Mesenchymal stem cell (in vitro differentiated cells and primary cell): ENCODE results near the gene DPYD.

Experiments
- DNase-seq: peaks from one replicate; pipeline ENCODE4 v3.0.0-alpha.2; 2013
- H2AFZ ChIP-seq: one replicate; pipeline ENCODE4 v1.6.1; 2013; ENCODE audit warnings: low read depth, mild to moderate bottlenecking, control low read depth, inconsistent platforms, low read length, moderate library complexity
- H2AK5ac ChIP-seq: 2 replicates; pipeline ENCODE4 v1.6.1; 2013; ENCODE audit warnings: low read length, moderate library complexity, mild to moderate bottlenecking, inconsistent platforms; ENCODE audit not compliant: severe bottlenecking
- H2BK120ac ChIP-seq: one replicate; pipeline ENCODE4 v1.6.1; 2013; ENCODE audit warnings: low read depth, mild to moderate bottlenecking, inconsistent platforms, low read length, moderate library complexity
- H2BK12ac ChIP-seq, 2 experiments: one replicate each; pipeline ENCODE4 v1.6.1; 2013; ENCODE audit warnings: inconsistent platforms in 2 of 2, low read length in 2 of 2, mild to moderate bottlenecking in 2 of 2, moderate library complexity in 2 of 2, control low read depth in 1 of 2
- H2BK15ac ChIP-seq: one replicate; pipeline ENCODE4 v1.6.1; 2013; ENCODE audit warnings: mild to moderate bottlenecking, low read depth, inconsistent platforms; ENCODE audit not compliant: poor library complexity, severe bottlenecking
- H2BK5ac ChIP-seq: 2 replicates; pipeline ENCODE4 v1.6.1; 2013; ENCODE audit warnings: low read depth, mild to moderate bottlenecking, low read length, control low read depth, inconsistent platforms; ENCODE audit not compliant: poor library complexity, severe bottlenecking
- H3K14ac ChIP-seq, 2 experiments: one replicate each; pipeline ENCODE4 v1.6.1; 2013; ENCODE audit warnings: inconsistent platforms in 2 of 2, low read length in 2 of 2, control low read depth in 1 of 2, mild to moderate bottlenecking in 1 of 2, moderate library complexity in 1 of 2
- H3K18ac ChIP-seq, 2 experiments: one replicate each; pipeline ENCODE4 v1.6.1; 2013; ENCODE audit warnings: inconsistent platforms in 2 of 2, low read length in 2 of 2, control low read depth in 1 of 2, low read depth in 1 of 2, mild to moderate bottlenecking in 1 of 2
- H3K23ac ChIP-seq, 2 experiments: one replicate each; pipeline ENCODE4 v1.6.1; 2013; ENCODE audit warnings: inconsistent platforms in 2 of 2, low read length in 2 of 2, mild to moderate bottlenecking in 2 of 2, moderate library complexity in 2 of 2, control low read depth in 1 of 2
- H3K27ac ChIP-seq: 2 replicates; pipeline ENCODE4 v1.5.1; 2013; ENCODE audit warnings: mild to moderate bottlenecking, moderate library complexity, low read length, control low read depth, inconsistent platforms; ENCODE audit not compliant: poor library complexity, severe bottlenecking
- H3K27me3 ChIP-seq, 2 experiments: 2 replicates each; pipeline versions ENCODE4 v1.6.1 to v1.7.0; 2013; ENCODE audit warnings: low read length in 2 of 2, mild to moderate bottlenecking in 2 of 2, moderate library complexity in 2 of 2, control low read depth in 1 of 2, inconsistent platforms in 1 of 2; ENCODE audit not compliant: control insufficient read depth in 1 of 2, insufficient read depth in 1 of 2
- H3K36me3 ChIP-seq, 2 experiments: 2 replicates each; pipeline versions ENCODE4 v1.6.1 to v1.7.0; 2013; ENCODE audit warnings: low read length in 2 of 2, control low read depth in 1 of 2, inconsistent platforms in 1 of 2, low read depth in 1 of 2, mild to moderate bottlenecking in 1 of 2; ENCODE audit not compliant: insufficient read depth in 2 of 2, control insufficient read depth in 1 of 2
- H3K4ac ChIP-seq, 2 experiments: one replicate each; pipeline ENCODE4 v1.6.1; 2013; ENCODE audit warnings: inconsistent platforms in 2 of 2, low read length in 2 of 2, mild to moderate bottlenecking in 2 of 2, moderate library complexity in 2 of 2, control low read depth in 1 of 2, low read depth in 1 of 2
- H3K4me1 ChIP-seq: 2 replicates; pipeline ENCODE4 v1.6.1; 2013; ENCODE audit warnings: low read depth, low read length, control low read depth; ENCODE audit not compliant: control insufficient read depth, insufficient read depth
- H3K4me2 ChIP-seq: 2 replicates; pipeline ENCODE4 v1.6.1; 2013; ENCODE audit warnings: low read length, mild to moderate bottlenecking, inconsistent platforms; ENCODE audit not compliant: poor library complexity, severe bottlenecking
- H3K4me3 ChIP-seq, 2 experiments: 2 replicates each; pipeline versions ENCODE4 v1.5.1 to v1.7.0; 2013; ENCODE audit warnings: low read length in 2 of 2, mild to moderate bottlenecking in 2 of 2, control low read depth in 1 of 2, low read depth in 1 of 2; ENCODE audit not compliant: insufficient read depth in 1 of 2
- H3K79me1 ChIP-seq: replicated peaks from 2 replicates; pipeline ENCODE4 v1.6.1; 2013; ENCODE audit warnings: mild to moderate bottlenecking, control low read depth, low read length, inconsistent platforms; ENCODE audit not compliant: poor library complexity, severe bottlenecking
- H3K9ac ChIP-seq: 2 replicates; pipeline ENCODE4 v1.7.0; 2013; ENCODE audit warnings: mild to moderate bottlenecking, low read length, moderate library complexity
- H3K9me3 ChIP-seq: 2 replicates; pipeline ENCODE4 v1.7.0; 2013; ENCODE audit warnings: mild to moderate bottlenecking, low read length; ENCODE audit not compliant: control insufficient read depth
- H4K8ac ChIP-seq: one replicate; pipeline ENCODE4 v1.6.1; 2013; ENCODE audit warnings: inconsistent platforms, mild to moderate bottlenecking, low read length, moderate library complexity
- H4K91ac ChIP-seq: one replicate; pipeline ENCODE4 v1.6.1; 2013; ENCODE audit warnings: mild to moderate bottlenecking, low read length, inconsistent platforms
- WGBS: methylation state at CpG from one replicate; pipeline ENCODE4 v1.1.7; 2013; ENCODE audit warnings: mixed read lengths; 5-methylcytosine and 5-hydroxymethylcytosine counted together

The DPYD gene

DNA sequence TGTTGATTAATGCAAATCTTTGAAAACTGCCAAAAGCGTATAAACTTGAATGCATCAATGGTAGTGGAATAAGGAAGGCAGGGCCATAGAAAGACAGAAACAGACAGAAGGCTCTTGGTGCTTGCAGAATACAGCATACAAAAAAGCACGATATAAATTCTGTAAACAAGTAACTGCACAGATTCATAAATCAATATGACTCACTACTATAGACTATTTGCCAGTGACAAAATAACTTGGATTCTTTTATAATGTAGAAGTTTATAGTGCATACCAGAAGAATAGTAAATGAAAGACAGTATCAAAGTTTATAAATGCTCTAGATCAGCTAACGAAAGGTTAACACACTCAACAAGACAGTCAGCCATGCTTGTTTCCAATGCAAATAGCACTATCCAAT, 849.7 kb downstream of the DPYD start:
- no peak overlapping the region for H3K27ac ChIP-seq
- no peak overlapping the region for H3K4ac ChIP-seq
- no peak overlapping the region for H4K8ac ChIP-seq
- H3K9me3 ChIP-seq, result peaks cover 4% of the 10 kb centered on the region
- WGBS, result 73% methylated on average over 2 of the region's 3 CpGs
- no peak overlapping the region for H2BK120ac ChIP-seq
- H2BK12ac ChIP-seq, result no peak overlapping the region
- H3K4me3 ChIP-seq, result no peak overlapping the region
- no peak overlapping the region for H2AK5ac ChIP-seq
- H2BK5ac ChIP-seq, result no peak overlapping the region
- no peak overlapping the region for H2BK15ac ChIP-seq
- no peak overlapping the region for H3K18ac ChIP-seq
- H3K9ac ChIP-seq, result no peak overlapping the region
- H3K23ac ChIP-seq, result no peak overlapping the region
- no peak for DNase-seq
- no peak overlapping the region for H4K91ac ChIP-seq
- H3K4me1 ChIP-seq, result no peaks in the 10 kb centered on the region
- H2AFZ ChIP-seq, result no peak overlapping the region
- no peaks in the 10 kb centered on the region for H3K79me1 ChIP-seq
- H3K4me2 ChIP-seq, result no peak overlapping the region
- H3K27me3 ChIP-seq, result no peaks in the 10 kb centered on the region
- H3K14ac ChIP-seq, result no peak overlapping the region
- peaks cover 0 to 9% of the 10 kb centered on the region in 2 experiments for H3K36me3 ChIP-seq

DNA sequence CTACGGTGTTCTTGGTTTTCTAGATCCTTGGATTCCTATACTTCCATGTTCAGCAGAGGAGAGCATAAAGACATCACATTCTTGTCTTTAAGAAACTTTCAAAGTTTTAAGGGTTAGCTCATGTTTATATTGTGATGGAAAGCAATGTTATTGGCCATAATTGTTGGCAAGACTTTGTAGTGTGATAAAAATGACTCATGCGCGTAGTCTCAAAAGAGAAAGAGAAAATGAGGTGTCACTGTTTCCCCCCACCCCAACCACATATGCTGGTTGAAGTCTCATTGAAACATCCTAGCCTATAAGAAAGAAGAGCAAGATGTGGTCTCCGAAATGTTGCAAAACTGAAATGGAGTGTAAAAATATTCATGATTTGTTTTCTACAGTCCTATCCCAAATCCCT, 850.5 kb downstream of the DPYD start:
- Histone ChIP-seq H4K91ac (no peak overlapping the region), H2BK12ac (no peak overlapping the region), H2BK15ac (no peak overlapping the region), H3K14ac (no peak overlapping the region), H3K4ac (no peak overlapping the region), H3K79me1 (no peaks in the 10 kb centered on the region), H3K4me2 (no peak overlapping the region), H2BK5ac (no peak overlapping the region), H3K18ac (no peak overlapping the region), H3K9me3 (peaks cover 4% of the 10 kb centered on the region), H3K23ac (no peak overlapping the region), H3K27me3 (no peaks in the 10 kb centered on the region), H3K4me1 (no peaks in the 10 kb centered on the region), H3K9ac (no peak overlapping the region), H3K4me3 (no peak overlapping the region), H4K8ac (no peak overlapping the region), H3K36me3 (peaks cover 0 to 6% of the 10 kb centered on the region in 2 experiments), H2AK5ac (no peak overlapping the region), H2BK120ac (no peak overlapping the region), H2AFZ (no peak overlapping the region), H3K27ac (no peak overlapping the region)
- DNase-seq, result peak; percentile 13
- WGBS, result no CpG with 5 or more reads among the region's 4 CpGs

DNA sequence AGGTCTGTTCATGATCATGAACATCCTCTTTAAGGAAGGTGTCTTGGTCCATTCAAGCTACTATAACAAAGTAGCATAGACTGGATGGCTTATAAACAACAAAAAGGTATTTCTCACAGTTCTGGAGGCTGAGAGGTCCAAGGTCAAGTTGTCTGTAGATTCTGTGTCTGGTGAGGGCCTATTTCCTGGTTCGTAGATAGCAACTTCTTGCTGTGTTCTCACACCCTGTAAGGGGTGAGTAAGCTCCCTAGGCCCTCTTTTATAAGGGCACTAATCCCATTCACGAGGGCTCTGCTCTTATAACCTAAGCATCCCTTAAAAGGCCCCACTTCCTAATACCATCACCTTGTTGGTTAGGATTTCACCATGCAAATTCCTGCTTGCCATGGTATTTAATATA, 851.5 kb downstream of the DPYD start:
- Histone ChIP-seq H3K23ac (no peak overlapping the region), H3K27me3 (no peaks in the 10 kb centered on the region), H3K79me1 (no peaks in the 10 kb centered on the region), H2AK5ac (no peak overlapping the region), H2BK15ac (no peak overlapping the region), H3K9me3 (peaks cover 4% of the 10 kb centered on the region), H3K4me1 (no peaks in the 10 kb centered on the region), H2BK120ac (no peak overlapping the region), H3K27ac (no peak overlapping the region), H3K4me2 (no peak overlapping the region), H4K91ac (no peak overlapping the region), H3K14ac (no peak overlapping the region), H3K36me3 (no peaks in the 10 kb centered on the region), H2BK12ac (no peak overlapping the region), H3K9ac (no peak overlapping the region), H3K18ac (no peak overlapping the region), H2AFZ (no peak overlapping the region), H2BK5ac (no peak overlapping the region), H3K4me3 (no peak overlapping the region), H3K4ac (no peak overlapping the region), H4K8ac (no peak overlapping the region)
- 40% methylated on average over 1 of the region's 2 CpGs for WGBS
- no peak for DNase-seq

DNA sequence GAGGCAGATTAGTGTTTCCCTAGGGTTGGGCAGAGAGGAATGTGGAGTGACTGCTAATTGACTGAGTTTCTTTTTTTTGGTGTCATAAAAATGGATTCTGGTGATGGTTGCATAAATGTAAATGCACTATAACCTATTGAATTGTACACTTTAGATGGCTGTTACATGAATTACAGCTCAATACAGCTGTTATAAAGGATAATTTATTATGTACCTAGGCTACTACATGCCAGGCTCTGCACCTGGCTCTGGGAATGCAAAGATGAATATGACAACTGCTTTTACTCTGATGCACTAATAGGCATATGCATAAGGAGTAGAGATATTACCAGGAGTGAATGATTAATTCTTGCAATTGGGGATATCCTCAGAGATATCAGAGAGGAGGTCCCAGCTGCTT, 854.0 kb downstream of the DPYD start:
- H4K8ac ChIP-seq, result no peak overlapping the region
- no peak overlapping the region for H3K23ac ChIP-seq
- H3K79me1 ChIP-seq, result no peaks in the 10 kb centered on the region
- no peak overlapping the region for H2BK120ac ChIP-seq
- H4K91ac ChIP-seq, result no peak overlapping the region
- H2AFZ ChIP-seq, result no peak overlapping the region
- no peak overlapping the region for H3K4me3 ChIP-seq
- no peaks in the 10 kb centered on the region for H3K27me3 ChIP-seq
- H3K9me3 ChIP-seq, result peaks cover 8% of the 10 kb centered on the region
- no peak overlapping the region for H3K14ac ChIP-seq
- H3K9ac ChIP-seq, result no peak overlapping the region
- no peak for DNase-seq
- H3K36me3 ChIP-seq, result no peaks in the 10 kb centered on the region
- no peak overlapping the region for H2BK12ac ChIP-seq
- no peak overlapping the region for H2AK5ac ChIP-seq
- no peak overlapping the region for H3K27ac ChIP-seq
- no peak overlapping the region for H3K4ac ChIP-seq
- H3K18ac ChIP-seq, result no peak overlapping the region
- H3K4me2 ChIP-seq, result no peak overlapping the region
- H3K4me1 ChIP-seq, result no peaks in the 10 kb centered on the region
- no peak overlapping the region for H2BK15ac ChIP-seq
- H2BK5ac ChIP-seq, result no peak overlapping the region
